NOMO-1 treated with dmso at 0.1 percent for 144 hours (cell line): ENCODE data around the gene CCDC8.
"Not testable (repeated sequence)": the region's sequence is repeated elsewhere in the genome, so short reads cannot be mapped to it uniquely, and the experiment has no call there.

Source experiments
- DNase-seq: peaks from one replicate; lab custom pipeline; 2025; ENCODE audit not compliant: unreplicated experiment; lab: John Stamatoyannopoulos, UW

CCDC8 gene

GRCh38 chr19:46383171-46383815 is 30.1 kb downstream of the CCDC8 start:
- DNase-seq = no peak

GRCh38 chr19:46381756-46382345 is 31.5 kb downstream of the CCDC8 start:
- DNase-seq = no peak

GRCh38 chr19:46381346-46381745 is 32.0 kb downstream of the CCDC8 start:
- no peak for DNase-seq

- DNase-seq = no peak
These were observed 32.7 kb downstream of the CCDC8 start for GRCh38 chr19:46380690-46381089.

- no peak for DNase-seq
These were observed 35.1 kb downstream of the CCDC8 start for GRCh38 chr19:46378268-46378667.

- no peak for DNase-seq
These were observed 36.9 kb downstream of the CCDC8 start for GRCh38 chr19:46376241-46377153.

DNA sequence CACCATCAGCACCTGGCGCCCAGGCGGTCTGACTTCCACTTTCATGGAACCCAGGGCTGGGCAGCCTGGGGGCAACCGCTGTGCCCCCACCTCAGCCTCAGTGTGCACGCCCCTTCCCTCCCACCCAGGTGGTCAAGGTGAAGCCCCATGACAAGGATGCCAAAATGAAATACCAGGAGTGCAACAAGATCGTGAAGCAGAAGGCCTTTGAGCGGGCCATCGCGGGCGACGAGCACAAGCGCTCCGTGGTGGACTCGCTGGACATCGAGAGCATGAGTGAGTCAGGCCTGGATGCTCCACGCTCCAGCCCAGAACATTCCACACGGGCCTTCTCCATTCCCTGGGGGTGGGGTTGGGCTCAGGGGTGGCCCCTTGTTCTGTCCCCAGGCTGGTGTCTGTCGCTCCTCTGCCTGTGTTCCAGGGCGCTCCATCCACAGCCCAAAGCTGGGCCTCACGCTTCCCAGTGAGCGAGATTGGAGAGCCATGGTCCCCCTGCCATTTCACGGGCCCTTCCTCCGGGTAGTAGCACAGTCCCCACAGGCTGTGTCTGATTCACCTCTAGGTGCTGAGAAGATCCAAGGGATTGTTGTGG is 37.8 kb downstream of the CCDC8 start:
- not testable (repeated sequence) for DNase-seq

DNA sequence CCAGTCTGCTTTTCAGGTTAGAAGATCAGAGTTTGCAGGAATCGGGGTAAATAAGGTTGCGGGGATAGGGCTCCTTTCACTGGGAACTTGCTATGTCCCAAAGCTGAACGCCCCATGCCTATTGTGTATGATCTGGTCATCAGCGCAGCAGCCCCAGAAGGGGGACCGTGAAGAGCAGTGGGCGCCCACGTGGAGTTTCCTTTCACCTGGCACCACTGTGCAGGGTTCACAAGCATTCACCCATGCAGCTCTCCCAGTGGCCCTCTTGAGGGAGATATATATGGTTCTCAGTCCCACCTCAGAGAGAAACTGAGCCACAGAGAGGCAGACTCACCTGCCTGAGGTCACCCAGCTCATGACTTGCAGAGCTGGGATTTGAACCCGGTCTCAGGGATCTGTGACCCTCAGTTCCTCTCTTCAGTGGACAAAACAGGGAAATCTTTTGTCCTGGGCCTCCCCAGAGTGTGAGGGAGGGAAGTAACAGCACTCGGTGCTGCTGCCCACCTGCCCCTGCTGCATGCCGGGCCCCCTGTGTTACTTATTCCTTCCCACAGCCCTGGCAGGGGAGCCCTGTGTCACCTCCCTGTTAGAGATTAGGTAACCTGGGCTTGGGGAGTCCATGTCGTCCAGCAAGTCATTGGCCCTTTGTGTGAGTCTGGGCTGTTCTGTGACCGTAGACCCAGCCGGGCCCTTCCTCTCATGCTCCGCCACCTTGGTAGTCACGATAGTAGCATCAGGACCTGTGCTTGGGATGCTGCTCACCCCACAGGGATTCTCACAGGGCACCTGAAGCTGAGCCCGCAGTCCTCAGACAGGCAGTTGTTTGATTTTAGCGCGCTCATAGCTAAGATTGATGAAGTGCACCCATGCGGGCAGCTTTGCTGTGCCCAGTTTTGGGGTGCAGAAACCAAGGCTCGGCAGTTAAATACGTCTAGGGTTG is 38.6 kb downstream of the CCDC8 start:
- DNase-seq = no peak

DNA sequence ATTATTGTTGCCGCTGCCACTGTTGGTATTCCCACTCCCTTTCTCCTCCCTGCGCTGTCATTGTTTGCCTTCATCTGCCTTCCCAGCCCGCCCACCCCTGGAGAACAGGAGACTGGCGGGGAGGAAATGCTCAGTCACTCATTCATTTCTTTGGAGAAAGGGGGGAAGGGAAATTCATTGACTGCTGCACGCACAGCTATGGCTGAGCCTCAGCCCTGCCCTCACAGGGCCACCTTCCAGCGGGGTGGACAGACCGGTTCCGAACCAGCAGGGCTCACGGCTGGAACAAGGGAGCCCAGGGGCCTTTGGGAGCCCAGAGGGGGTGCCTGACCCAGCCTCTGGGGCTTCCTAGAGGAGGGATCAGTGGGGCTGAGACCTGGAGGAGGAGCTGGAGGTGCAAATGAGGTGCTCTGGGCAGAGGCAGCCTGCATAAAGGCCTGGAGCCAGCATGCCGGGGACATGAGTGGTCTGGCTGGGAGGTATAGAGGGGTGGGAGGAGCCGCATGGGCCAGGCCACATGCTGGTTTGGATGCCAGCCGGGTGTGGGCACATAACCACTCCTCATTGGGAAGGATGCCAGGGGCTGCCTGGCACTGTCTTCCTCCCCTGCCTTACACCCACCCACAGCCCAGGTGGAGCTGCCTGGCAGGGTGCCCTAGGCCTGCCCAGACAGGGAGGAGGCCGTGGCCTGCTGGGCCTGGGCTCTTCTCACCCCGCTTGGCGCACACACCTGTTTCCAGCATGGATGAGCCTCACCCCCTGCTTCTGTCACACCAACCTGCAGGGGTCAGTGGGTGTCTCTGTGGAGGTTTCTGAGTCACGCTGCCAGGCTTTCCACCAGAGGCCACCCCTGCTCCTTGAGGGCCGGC is 39.6 kb downstream of the CCDC8 start:
- DNase-seq = no peak

- DNase-seq = no peak
These were observed 40.4 kb downstream of the CCDC8 start for GRCh38 chr19:46372901-46373490.

- no peak for DNase-seq
These were observed 41.9 kb downstream of the CCDC8 start for GRCh38 chr19:46371371-46371901.

GRCh38 chr19:46369817-46370216 is 43.5 kb downstream of the CCDC8 start:
- DNase-seq = no peak

DNA sequence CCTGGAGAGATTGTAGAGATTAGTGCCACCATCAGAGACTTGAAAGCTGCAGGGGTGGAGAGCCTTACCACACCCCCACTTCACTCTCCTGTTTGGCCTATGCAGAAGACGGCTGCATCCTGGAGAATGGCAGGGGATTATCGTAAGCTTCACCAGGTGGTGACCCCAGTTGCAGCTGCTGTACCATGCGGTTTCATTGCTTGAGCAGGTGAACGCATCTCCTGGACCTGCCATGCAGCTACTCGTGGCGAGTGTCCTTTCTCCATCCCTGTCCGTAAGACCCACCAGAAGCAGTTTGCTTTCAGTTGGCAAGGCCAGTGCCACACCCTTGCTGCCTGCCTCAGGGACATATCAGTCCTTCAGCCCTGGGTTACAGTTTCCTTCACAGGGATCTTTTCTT is 45.2 kb downstream of the CCDC8 start:
- no peak for DNase-seq

- DNase-seq = no peak
These were observed 45.9 kb downstream of the CCDC8 start for GRCh38 chr19:46367426-46367825.

GRCh38 chr19:46366620-46367292 is 46.6 kb downstream of the CCDC8 start:
- DNase-seq = no peak

DNA sequence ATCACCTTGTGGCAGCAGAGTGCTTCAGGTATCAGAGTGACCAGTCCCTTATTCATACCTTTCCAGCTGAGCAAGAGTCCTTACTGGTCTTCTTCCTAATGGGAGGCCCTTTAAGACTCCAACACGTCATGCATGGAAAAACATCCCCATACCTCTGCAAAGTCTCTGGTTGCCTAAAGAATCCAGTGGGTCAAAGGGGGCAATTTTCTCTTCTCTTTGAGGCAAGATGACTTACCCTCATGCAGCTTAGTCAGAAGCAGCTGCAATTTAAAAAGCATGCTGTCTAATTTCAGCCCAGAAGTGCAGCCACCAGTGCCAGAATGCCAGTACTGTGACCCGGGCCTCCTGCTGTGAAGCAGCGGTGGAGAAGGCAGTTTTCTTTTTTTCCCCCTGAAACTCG is 47.8 kb downstream of the CCDC8 start:
- no peak for DNase-seq

- no peak for DNase-seq
These were observed 49.0 kb downstream of the CCDC8 start for GRCh38 chr19:46364359-46364758.

- DNase-seq = no peak
These were observed 51.4 kb downstream of the CCDC8 start for GRCh38 chr19:46361915-46362314.
